Fibroblast of skin of right quadriceps (primary cell): ENCODE measurements around the gene DAND5.

ENCODE experiments used
- DNase-seq: peaks from one replicate; pipeline ENCODE4 v3.0.0-alpha.2; 2013

Gene DAND5

DNA sequence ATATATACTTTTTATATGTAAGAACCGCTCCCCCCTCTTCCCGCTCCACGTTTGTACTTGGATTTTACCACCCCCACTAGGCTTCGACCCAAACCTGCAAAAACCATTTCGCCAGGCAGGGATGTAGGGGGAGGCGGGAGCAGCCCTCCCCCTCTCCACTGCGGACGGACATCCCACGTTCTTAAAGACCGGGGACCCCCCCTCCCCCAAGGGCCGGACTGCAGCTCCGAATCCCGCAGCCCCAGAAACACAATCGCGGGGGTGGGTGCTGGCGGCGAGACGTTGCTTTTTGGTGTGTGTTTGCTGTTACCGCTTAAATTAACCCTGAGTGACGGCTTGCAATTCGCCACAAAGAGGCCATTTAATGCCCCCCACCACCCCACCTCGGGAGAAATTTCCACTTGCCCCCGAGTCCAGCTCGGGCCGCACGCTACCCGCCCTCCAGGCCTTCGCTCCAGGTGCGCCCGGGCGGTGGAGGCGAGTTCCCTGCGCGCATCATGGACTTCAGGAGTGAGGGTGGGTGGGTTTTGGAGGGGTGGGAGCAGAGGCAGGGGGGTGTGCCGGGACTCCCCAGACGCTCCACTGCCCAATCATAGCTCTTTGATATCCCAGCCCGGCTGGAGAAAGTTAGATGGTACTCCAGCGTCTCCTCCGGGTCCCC is 41.7 kb downstream of the DAND5 start:
- DNase-seq: no peak

DNA sequence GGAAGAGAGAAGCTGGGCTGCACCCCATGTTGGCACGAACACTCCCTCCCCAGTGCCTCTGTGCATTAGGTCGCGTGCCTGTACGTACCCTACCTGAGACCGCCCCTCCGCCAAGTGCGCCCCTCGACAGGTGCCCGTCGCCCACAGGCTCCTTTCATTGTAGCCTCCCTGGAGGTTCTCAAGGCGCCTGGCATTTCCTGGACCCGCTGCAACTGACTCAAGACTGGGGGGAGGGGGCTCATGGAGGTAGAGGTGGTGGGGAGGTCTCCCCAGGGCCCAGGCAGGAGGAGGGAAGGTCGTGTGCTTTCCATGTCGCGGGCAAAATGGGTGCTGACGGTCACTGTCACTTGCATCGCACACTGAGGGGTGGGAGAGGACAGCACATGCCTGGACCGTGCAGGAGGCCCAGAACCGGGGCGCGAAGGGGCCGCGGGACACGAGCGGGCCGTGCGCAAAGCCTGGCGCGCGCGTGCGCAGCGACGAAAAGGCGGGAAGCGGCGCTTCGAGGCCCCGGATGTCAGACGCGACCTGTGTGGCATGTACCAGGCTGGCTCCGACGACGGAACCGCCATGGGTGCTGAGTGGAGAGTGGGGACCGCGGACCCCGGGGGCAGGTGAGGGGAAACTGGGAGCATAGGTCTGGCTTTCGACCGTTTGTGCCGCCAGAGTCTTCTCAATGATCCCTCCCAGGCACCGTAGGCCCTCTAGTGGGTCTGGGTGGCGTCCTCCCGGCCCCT is 42.4 kb downstream of the DAND5 start:
- DNase-seq: no peak

DNA sequence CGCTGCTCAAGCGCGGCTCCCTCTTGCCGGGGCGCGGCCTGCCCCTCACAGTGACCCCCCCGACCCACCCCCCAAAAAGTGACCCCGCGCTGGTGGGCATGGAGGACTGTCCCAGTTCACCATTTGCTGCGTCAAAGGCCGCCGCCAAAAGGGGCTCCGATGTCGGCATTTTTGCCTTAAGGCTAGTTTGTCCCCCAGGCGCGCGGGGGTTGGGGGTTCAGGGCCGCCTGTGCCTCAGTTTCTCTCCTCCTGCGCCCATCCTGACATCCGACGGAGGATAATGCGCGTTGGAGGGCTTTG is 43.0 kb downstream of the DAND5 start:
- DNase-seq: no peak

DNA sequence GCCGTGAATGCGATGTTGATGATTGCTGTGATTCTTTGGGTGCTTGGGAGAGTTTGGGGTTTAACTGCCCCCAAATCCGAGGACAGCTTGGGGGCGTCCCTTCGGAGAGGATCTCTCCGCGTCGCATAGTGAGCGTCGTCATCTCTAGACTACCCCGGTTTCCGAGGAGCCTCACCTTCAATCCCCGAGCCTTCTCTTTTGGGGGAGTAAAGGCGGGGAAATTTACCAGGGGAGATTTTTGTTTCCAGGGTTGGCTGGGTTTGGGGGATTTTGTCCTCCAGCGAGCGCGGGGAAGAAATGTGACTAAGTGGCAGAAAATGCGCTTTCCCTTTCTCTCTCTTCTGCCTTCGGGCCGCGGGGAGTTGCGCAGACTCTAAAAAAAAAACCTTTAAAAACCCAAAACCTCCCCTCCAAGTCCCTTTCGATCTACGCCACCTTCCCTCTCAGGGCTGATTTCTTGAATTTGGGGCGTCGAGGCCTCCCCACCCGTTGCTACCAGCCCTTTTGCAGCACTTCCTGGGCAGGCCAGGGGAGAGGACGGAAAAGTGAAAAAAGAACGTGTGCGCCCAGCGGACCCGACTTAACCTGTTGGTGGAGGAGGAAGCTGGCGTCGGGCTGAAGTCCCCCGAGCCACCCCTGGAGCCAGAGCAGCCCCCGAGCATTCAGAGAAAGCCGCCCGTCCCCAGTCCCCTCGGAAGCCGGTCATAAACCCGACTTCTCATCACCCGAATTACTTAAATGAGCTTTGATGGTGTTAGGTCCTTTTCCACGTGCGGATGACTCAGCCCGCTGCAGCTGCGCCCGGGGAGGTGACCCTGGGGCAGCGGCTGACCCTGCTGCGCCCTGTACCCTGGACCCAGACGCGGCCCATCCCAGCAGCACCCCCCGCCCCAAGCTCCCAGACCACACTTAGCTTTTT is 43.6 kb downstream of the DAND5 start:
- peak; percentile 66 for DNase-seq

DNA sequence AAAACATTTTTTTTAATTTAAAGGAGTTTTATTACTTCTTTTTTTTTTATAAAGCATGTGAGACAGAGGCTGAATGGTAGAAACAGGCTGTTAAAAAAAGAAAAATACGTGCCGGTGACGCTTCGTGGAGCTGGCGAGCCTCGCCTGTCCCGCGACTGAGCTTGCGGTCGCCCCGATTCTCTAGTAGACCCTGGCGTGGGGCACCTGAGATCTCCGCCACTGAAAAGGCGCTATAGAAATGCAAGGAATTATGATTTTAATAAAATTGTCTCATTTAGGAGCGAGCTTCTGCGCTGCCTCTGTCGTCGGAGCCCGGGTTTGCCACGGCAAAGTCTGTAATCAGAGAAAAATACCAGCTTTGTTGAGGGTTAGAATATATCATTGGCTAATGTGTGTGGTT is 44.3 kb downstream of the DAND5 start:
- no peak for DNase-seq

DNA sequence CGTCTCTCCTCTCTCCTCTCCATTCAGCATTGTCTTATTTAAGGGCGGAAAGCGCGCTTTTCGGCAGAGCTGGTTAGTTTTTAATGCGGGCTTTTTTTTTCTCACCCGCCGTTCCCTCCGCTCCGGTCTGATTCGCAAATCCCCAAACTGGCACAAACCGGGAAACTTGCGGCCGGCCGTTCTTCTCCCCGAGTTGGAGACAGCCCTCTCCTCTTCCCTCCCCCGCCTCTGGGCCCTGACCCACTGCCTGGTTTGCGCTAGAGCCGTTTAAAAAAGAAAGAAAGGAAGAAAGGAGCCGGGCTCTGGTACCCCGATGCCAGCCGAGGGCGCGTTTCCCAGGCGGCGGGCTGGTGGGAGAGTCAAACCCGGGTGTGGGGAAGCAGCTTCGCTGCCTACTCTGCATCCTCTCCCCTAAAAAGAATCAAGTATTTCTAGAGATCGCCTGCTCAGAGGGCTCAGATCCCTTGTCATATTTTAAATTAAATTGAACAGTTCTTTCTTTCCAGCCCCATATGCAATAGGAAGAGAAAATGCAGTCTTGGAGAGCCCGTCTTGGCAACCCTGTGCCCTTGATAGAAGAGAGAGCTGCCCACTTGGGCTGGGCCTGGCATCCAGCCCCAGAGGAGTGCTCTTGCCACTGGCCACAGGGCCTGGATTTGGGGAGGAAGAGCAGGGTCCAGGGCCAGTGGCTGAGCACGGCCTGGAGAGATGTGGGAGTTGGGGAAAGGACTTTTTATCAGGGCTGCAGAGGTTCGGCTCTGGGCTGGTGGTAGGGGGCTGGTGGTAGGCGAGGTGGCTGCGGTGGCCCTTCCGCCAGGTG is 44.9 kb downstream of the DAND5 start:
- DNase-seq: no peak

DNA sequence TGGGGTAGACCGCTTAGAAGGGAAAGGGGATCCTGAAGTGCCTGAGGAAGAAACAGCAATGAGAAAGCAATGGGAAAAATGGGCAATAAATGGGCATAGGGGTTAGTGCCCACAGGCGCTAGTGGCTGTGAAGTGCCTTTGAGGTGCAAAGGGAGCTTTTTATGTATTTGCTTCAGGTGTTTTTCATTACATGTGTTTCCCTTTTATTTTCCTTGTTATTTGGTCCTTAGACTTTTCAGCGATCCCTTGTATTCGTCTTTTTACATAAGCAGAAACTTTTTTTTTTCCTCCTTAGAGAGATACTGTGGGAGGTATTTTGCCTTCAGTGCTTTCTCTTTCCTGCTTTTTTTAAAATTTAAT is 45.5 kb downstream of the DAND5 start:
- no peak for DNase-seq

DNA sequence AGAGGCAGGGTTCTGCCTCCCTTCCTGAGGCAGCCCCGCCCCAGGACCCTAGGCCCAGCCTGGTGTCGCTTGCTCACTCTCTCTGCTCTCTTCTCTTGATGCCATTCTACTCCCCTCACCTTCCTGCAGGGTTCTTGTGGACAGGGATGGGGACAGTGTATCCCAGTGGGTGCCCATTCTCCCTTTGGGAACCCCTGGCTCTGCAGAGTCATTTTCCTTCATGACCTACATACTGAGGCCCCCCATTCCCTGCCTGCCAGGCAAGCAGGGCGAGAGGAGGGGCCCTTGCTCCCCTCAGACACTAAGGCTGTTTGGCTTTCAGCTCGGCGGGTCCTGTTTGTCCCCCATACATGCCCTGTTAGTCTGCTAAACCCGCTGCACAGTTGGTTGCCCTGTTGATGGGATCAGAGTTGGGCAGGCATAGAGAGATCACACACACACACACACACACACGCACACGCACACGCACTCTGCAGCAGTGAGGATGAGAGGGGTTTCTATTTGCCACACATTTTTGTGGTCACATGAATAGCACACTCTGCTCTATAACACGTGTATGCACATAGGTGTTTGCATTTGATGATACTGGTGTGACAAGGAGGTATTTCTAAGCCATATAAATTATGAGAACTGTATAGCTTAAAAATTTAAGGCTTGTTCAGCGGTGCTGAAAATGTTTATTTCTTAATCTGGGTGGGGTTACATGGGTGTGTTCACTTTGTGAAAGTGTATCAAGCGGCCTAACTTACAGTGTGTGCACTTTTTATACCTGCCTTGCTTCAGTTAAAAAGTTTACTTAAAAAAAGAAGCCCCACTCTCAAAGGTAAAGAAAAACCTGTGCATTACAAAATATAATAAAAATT is 46.2 kb downstream of the DAND5 start:
- DNase-seq: no peak

DNA sequence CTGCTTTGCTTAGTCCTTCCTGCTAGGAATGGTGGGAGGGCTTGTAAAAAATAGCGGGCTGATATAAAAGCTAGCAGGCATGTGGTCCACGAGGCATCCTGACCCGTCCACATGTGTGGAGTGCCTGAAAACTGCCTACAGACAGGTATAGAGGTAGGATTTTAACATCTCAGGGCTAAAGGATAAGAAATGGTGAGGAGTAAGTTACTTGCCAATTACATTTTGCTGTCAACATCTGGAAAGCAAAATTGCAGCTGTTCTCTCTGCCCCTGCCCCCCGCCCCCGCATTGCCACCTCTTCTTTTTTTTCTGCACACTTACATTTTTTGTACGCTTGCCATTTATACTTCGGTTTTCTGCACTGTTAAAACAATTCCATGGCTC is 46.9 kb downstream of the DAND5 start:
- DNase-seq: no peak

DNA sequence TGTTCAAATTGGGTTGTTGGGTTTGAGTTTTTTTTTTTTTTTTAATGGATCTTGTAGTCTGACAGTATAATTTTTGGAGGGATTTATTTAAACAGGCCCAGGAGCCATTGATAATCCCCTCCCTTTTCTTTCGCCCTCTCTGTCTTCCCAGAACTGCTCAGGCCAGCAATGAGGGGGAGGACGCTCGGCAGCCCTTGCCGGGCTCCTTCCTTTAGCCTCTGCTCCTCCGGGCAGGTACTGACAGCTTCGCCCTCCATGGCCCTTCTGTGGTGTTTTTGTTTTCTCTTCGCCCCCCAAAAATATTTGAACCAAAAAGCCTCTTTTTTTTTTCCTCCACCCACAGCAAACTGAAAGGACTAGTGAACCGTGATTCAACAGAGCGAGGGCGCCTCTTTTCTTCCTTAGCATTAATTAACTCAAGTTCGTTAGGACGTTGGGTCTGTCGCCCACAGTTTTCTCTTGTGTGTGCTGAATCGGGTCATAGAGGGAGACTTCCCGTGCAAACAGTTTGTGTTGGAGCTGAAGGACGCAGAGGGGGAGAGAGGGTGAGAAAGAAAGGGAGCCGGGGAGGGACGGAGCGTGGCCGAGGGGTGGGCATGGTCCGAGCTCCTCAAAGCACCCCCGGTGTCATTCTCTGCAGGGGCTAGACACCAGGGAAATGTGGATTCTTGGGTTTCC is 47.4 kb downstream of the DAND5 start:
- DNase-seq: no peak

DNA sequence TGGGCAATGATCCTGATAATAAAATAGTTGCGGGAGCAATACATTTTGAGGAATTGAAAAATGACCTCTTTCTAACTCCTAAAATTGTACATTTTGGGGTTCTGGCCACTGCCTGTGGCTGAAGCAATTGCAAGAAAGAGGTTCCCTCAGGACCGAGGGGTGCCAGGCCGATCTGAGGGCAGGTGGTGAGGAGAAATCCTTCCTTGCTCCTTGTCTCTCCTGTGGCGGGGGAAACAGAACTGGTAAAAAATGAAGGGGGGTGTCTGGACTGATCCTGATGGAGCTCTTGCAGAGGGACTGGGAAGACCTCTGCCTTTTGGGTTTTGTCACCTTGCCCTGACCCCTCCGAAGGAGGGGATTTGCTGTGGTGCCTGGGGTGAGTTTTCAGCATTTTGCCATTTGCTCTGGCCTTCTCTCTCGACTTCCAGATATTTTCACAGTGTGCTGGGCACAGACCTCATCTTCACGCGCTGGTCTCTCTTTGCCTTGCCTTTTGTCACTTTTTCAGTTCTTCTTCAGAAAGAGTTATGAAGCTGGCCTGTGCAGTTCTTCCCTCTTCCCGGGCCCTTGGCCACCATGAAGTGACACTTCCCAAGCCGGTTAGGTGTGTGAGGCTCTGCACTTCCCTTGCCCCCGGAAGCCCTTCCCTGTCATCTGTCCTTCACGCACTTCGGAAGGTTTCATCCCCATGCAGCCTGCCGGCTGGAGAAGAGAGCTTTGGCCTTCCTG is 48.1 kb downstream of the DAND5 start:
- no peak for DNase-seq

DNA sequence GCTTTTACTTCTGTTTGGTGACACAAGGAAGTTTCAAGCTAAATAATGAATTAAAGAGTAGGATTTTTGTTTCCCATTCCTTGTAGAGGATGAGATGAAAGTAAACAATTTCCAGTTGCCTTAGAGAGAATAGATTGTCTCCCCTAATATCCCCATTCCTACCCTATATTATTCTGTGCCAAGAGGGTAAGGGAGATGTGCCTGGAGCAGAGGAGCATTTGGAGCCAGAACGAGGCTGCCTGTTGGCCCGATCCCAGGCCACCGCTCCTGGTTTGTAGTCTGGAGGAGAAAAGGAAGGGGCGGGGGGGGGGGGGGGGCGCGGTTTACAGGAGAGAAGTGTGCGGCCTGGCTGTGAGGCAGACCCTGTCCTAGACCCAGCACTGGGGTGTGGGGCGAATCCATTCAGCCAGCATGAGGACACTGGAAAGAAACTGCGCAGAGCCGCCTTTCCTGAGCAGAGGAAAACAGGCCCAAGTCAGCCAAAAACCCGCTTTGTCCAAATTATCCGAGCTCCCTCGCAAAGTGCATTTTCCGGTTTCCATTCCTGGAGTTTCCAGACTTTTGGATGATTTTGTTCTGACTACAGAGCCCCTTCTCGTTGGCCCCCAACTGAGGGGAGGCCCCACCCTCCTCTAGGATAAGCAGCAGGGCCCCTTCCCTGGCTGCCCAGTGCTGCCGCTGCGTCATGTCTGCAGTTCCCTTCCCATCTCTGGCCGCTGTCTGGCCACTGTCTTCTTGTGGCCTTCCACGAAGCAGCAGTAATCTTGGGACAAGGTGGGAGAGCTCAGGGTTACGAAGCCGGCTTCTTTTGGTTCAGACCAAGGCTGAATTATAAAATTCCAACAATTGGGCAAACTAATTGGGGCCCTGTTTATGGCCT is 48.9 kb downstream of the DAND5 start:
- DNase-seq: no peak

DNA sequence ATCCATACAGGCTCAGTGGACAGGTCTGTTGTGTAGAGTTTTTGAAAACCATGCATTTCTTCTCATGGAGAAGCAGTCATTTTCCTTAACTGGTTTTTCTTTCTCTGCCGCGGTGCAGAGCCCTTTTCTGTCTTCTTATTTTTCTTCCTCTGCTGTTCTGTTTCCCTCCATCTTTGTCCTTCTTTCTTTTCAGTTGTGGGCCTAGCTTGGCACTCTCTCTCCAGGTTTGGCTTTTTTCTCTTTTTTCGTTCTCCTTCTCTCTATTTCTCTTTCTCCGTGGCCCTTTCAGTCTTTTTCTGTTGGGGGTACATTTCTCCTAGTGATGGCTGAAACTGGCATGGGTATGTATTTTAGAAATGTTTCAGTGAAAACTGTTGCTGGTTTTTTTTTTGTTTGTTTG is 50.0 kb downstream of the DAND5 start:
- no peak for DNase-seq

DNA sequence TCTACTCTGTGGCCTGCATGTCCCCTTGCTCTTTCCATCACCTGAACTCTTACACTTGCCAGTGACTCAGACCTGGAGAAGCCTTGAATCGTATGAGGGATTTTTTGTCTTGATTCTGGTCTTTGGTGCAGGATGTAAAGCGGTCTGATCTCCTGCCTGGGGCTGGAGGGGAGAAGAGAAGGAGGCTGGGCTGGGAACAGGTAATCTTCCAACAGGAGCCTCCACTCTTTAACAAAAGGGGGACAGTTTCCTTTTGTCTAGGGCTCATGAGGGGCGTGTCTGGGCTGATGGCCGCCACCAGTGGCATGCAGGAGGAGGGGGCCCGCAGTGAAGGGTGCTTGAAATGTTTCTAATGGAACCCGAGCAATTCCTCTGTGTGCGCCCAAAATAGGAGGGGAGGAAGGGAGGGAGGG is 50.6 kb downstream of the DAND5 start:
- DNase-seq: no peak

DNA sequence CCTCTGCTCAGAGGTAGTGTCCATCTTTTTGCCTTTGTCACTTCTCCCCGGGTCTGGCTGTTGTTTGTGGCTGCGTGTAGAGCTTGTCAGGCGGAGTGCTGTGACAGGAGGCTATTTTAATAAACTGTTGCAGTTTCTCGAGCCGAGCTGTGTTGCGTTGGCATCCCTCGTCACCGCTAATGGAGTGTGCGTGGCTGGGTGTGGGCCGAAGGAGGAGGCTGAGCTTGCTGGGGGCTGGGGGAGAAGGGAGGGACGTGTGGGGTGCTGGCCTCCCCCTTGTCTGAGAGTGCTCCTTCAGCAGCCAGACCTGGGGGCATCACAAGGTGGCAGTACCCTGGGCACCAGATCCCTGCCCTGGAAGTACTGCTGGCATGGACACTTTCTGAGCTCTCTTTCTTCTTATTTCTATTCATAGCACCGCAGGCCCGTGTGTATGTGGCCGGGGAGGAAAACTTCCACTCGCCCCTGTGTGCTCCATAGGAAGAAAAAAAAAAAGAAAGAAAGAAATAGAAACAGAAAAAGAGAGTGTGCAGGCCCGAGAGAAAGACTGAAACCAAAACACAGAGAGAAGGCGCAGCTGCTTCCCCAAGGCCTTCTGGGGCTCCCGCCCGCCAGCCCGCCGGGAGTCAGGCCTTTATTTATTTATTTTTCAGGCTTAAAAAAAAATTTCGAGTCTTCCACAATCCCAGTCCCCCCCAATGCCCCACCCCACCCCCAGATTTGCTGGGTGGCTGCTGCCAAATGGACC is 52.9 kb downstream of the DAND5 start:
- peak; percentile 53 for DNase-seq

DNA sequence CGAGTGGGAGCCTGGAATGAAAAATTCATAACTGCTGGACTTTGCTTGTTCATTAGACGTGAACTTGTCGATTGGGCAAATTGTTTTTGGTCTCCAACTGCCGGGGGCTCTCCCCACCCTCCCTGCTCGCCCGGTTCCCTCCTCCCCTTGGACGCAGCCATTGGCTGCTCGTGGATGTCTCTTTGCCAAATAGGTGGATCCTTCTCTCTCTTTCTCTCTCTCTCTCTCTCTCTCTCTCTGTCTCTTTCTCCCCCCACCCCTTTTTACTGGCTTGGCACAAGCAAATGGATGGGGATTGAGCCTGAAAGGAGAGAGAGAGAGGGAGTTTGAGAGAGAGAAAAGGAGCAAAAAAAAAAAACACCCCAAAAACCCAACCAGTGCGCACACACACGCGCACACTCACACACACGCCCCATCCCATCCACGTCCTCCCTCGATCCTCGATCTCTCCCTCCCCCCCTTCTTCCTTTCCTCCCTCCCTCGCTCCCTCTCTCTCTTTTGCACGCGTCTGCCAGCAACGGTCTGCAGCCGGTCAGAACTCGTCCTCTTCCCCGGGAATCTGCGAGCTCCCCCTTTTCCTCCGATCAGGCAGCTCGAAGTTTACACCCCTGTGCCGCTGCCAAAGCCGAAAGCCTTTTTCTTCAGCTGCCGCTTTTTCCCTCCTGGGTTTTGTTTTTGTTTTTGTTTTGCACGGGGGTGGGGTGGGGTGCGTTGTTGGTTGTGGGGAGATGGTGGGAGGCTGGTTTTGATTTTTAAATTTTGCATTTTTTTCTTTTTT is 53.7 kb downstream of the DAND5 start:
- DNase-seq: peak; percentile 97

DNA sequence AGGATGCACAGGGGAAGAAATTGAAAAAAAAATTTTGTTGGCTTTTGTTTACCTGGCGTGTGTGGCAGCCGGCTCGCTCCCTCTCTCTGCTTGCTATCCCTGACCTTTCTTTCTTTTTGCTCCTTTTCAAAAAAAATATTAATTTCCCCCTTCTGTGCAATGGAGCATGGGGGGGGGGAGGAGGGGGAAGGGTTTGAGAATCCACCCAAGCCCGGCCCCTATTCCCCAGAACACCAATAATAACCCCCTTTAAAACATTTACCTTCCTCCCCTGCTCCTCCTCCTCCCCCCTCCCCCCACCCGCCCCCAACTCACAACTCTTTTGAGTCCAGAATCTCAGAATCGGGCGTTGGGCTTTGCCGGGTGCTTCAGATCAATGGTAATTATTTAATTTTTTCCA is 54.3 kb downstream of the DAND5 start:
- DNase-seq: peak; percentile 62
